NCI-H524 treated with DMSO at 0.1 percent for 48 hours (cell line): ENCODE data around the gene AP1S1.
"Not testable (repeated sequence)": the region's sequence is repeated elsewhere in the genome, so short reads cannot be mapped to it uniquely, and the experiment has no call there.

Source experiments
- DNase-seq: peaks from one replicate; lab custom pipeline; 2025; lab: John Stamatoyannopoulos, UW

The AP1S1 gene

GRCh38 chr7:101171442-101171837 is 17.2 kb downstream of the AP1S1 start:
- no peak for DNase-seq

GRCh38 chr7:101172005-101172853 is 18.0 kb downstream of the AP1S1 start:
- DNase-seq: no peak

- no peak for DNase-seq
Observed at GRCh38 chr7:101172854-101173751, 18.8 kb downstream of the AP1S1 start.

GRCh38 chr7:101173752-101174244 is 19.5 kb downstream of the AP1S1 start:
- DNase-seq: no peak

GRCh38 chr7:101174322-101174854 is 20.1 kb downstream of the AP1S1 start:
- DNase-seq: no peak

GRCh38 chr7:101175664-101176063 is 21.4 kb downstream of the AP1S1 start:
- DNase-seq: no peak

- DNase-seq: no peak
Observed at GRCh38 chr7:101177644-101178043, 23.4 kb downstream of the AP1S1 start.

- no peak for DNase-seq
Observed at GRCh38 chr7:101179117-101179516, 24.8 kb downstream of the AP1S1 start.

- no peak for DNase-seq
Observed at GRCh38 chr7:101179713-101180112, 25.4 kb downstream of the AP1S1 start.

GRCh38 chr7:101180130-101180755 is 26.0 kb downstream of the AP1S1 start, which contains the start of gene NAT16:
Gene NAT16 (minus strand): TSS chr7:101180293. CDS start chr7:101174807, 5,486 bp downstream.
- no peak for DNase-seq

GRCh38 chr7:101185258-101185839 is 31.1 kb downstream of the AP1S1 start:
- no peak for DNase-seq

GRCh38 chr7:101186194-101186593 is 31.9 kb downstream of the AP1S1 start:
- no peak for DNase-seq

GRCh38 chr7:101186844-101187428 is 32.7 kb downstream of the AP1S1 start:
- no peak for DNase-seq

- DNase-seq: no peak
Observed at GRCh38 chr7:101189109-101189508, 34.8 kb downstream of the AP1S1 start.

GRCh38 chr7:101195884-101196283 is 41.6 kb downstream of the AP1S1 start:
- DNase-seq: no peak

GRCh38 chr7:101197991-101198390 is 43.7 kb downstream of the AP1S1 start:
- no peak for DNase-seq

- no peak for DNase-seq
Observed at GRCh38 chr7:101198476-101198875, 44.2 kb downstream of the AP1S1 start.

- DNase-seq: not testable (repeated sequence)
Observed at GRCh38 chr7:101199522-101199921, 45.2 kb downstream of the AP1S1 start.

GRCh38 chr7:101200504-101200861 is 46.2 kb downstream of the AP1S1 start:
- DNase-seq: no peak

GRCh38 chr7:101200862-101201599 is 46.8 kb downstream of the AP1S1 start, which contains the start of gene MOGAT3:
Gene MOGAT3 (minus strand): TSS chr7:101201036. CDS start chr7:101200854, 182 bp downstream.
- DNase-seq: no peak
